ENCODE measurements around the gene CYP2W1. TPM values are rescaled to one million over a fixed set of nuclear protein-coding genes. Genes with fewer than 3 reads are reported as not detected.

CYP2W1 gene
- total RNA-seq, 2 experiments from 2014 or later: not detected

GRCh38 chr7:953547-954327 lies 29.2 kb upstream of the CYP2W1 start:
- POLR2A ChIA-PET: interaction anchor here (2.6 kb wide), 1 partner anchor 31 kb away, joined by 10 read pairs; no protein-coding TSS in a partner anchor
- Histone ChIP-seq H3K36me3 (ENCODE audit: insufficient read depth, low read length) (no peaks in the 10 kb centered on the region), H3K27me3 (ENCODE audit: control insufficient read depth in 1 of 2, insufficient read depth in 2 of 2, low read length in 2 of 2) (peaks cover 8 to 17% of the 10 kb centered on the region in 2 experiments), H3K9me3 (ENCODE audit: control insufficient read depth in 1 of 2, insufficient read depth in 1 of 2, low read length in 2 of 2) (no peaks in the 10 kb centered on the region), H3K4me3 (ENCODE audit: low read length) (peak overlapping the region; percentile 40), H3K4me1 (ENCODE audit: insufficient read depth, low read length) (peaks cover 21% of the 10 kb centered on the region), H3K27ac (ENCODE audit: low read depth in 1 of 2, low read length in 2 of 2) (no peak overlapping the region)
- no peak for TF ChIP-seq CTCF (IDR thresholded peaks at IDR 0.05)
- DNase-seq: peak in 4 of 14 experiments; percentile 19 to 63 (median 41)
- H3K9me3 Mint-ChIP-seq: no peaks in the 10 kb centered on the region
- H3K4me3 Mint-ChIP-seq: no peak overlapping the region
- H3K36me3 Mint-ChIP-seq (ENCODE audit: low read depth): no peaks in the 10 kb centered on the region
- peaks cover 4% of the 10 kb centered on the region for H3K27me3 Mint-ChIP-seq
- intact Hi-C loops (cut with DNase I, micrococcal nuclease): loop anchor here in 1 of 2 experiments (1.0 to 10.0 kb wide), 3 partner anchors 44 to 629 kb away; no protein-coding TSS in a partner anchor
- CTCF ChIA-PET: interaction anchor here (1.1 to 1.5 kb wide), 2 partner anchors 9 to 45 kb away, joined by 3 to 8 read pairs; no protein-coding TSS in a partner anchor
- peak; percentile 11 for ATAC-seq (ENCODE audit: poor library complexity)
- H3K27ac Mint-ChIP-seq: no peak overlapping the region
- H3K4me1 Mint-ChIP-seq (ENCODE audit: low read depth): no peaks in the 10 kb centered on the region

GRCh38 chr7:954330-955238 lies 28.4 kb upstream of the CYP2W1 start, which contains the start of gene ADAP1:
ADAP1 (minus strand) TSS chr7:954680; CDS start chr7:954477, 203 bp downstream.
- H3K27ac ChIP-seq (ENCODE audit: low read depth in 1 of 2, low read length in 2 of 2): no peak within 1 kb of the TSS
- no peaks in the 10 kb centered on the region for H3K36me3 Mint-ChIP-seq (ENCODE audit: low read depth)
- peaks cover 21% of the 10 kb centered on the region for H3K4me1 ChIP-seq (ENCODE audit: insufficient read depth, low read length)
- no peak within 1 kb of the TSS for H3K27ac Mint-ChIP-seq
- ChIA-PET POLR2A (interaction anchor here (2.6 kb wide), 1 partner anchor 31 kb away, joined by 10 read pairs; no protein-coding TSS in a partner anchor), CTCF (interaction anchor here (0.7 to 1.5 kb wide), 3 partner anchors 8 to 46 kb away, joined by 3 to 8 read pairs (median 4); no protein-coding TSS in a partner anchor)
- ATAC-seq (ENCODE audit: poor library complexity) (peak; percentile 84), DNase-seq (peak in 12 of 14 experiments; percentile 22 to 85 (median 56))
- H3K4me3 Mint-ChIP-seq: peak within 1 kb of the TSS; percentile 84
- H3K27me3 ChIP-seq (ENCODE audit: control insufficient read depth in 1 of 2, insufficient read depth in 2 of 2, low read length in 2 of 2): peaks cover 8 to 17% of the 10 kb centered on the region in 2 experiments
- H3K36me3 ChIP-seq (ENCODE audit: insufficient read depth, low read length): no peaks in the 10 kb centered on the region
- intact Hi-C loops (cut with DNase I, micrococcal nuclease): loop anchor here in 1 of 2 experiments (1.0 to 10.0 kb wide), 3 partner anchors 45 to 630 kb away; no protein-coding TSS in a partner anchor
- H3K27me3 Mint-ChIP-seq: peaks cover 4% of the 10 kb centered on the region
- no peaks in the 10 kb centered on the region for H3K9me3 Mint-ChIP-seq
- TF ChIP-seq CTCF (IDR thresholded peaks at IDR 0.05): no peak
- H3K4me1 Mint-ChIP-seq (ENCODE audit: low read depth): no peaks in the 10 kb centered on the region
- H3K9me3 ChIP-seq (ENCODE audit: control insufficient read depth in 1 of 2, insufficient read depth in 1 of 2, low read length in 2 of 2): no peaks in the 10 kb centered on the region
- H3K4me3 ChIP-seq (ENCODE audit: low read length): peak within 1 kb of the TSS; percentile 40

- H3K36me3 ChIP-seq (ENCODE audit: insufficient read depth, low read length): no peaks in the 10 kb centered on the region
- Mint-ChIP-seq H3K36me3 (ENCODE audit: low read depth) (no peaks in the 10 kb centered on the region), H3K9me3 (no peaks in the 10 kb centered on the region), H3K27me3 (peaks cover 11% of the 10 kb centered on the region), H3K27ac (no peak overlapping the region), H3K4me1 (ENCODE audit: low read depth) (no peaks in the 10 kb centered on the region), H3K4me3 (peak overlapping the region; percentile 85)
- intact Hi-C loops (cut with DNase I, micrococcal nuclease): loop anchor here in 1 of 2 experiments (10.0 kb wide), 1 partner anchor 631 kb away; no protein-coding TSS in a partner anchor
- H3K9me3 ChIP-seq (ENCODE audit: control insufficient read depth in 1 of 2, insufficient read depth in 1 of 2, low read length in 2 of 2): no peaks in the 10 kb centered on the region
- H3K27ac ChIP-seq (ENCODE audit: low read depth in 1 of 2, low read length in 2 of 2): no peak overlapping the region
- H3K27me3 ChIP-seq (ENCODE audit: control insufficient read depth in 1 of 2, insufficient read depth in 2 of 2, low read length in 2 of 2): peaks cover 8 to 17% of the 10 kb centered on the region in 2 experiments
- H3K4me1 ChIP-seq (ENCODE audit: insufficient read depth, low read length): peaks cover 21% of the 10 kb centered on the region
- DNase-seq (no peak), ATAC-seq (ENCODE audit: poor library complexity) (no peak)
- H3K4me3 ChIP-seq (ENCODE audit: low read length): no peak overlapping the region
- TF ChIP-seq CTCF (IDR thresholded peaks at IDR 0.05): no peak
- ChIA-PET CTCF (interaction anchor here (1.0 kb wide), 1 partner anchor 37 kb away, joined by 3 read pairs; no protein-coding TSS in a partner anchor), POLR2A (interaction anchor here (0.8 kb wide), 1 partner anchor 19 kb away, joined by 3 read pairs; no protein-coding TSS in a partner anchor)
These were observed 26.9 kb upstream of the CYP2W1 start for GRCh38 chr7:956031-956430.

Data from CD4-positive, alpha-beta T cell (primary cell).